ENCODE data around the gene PXN. TPM values are rescaled to one million over a fixed set of nuclear protein-coding genes. Genes with fewer than 3 reads are reported as not detected.

The PXN gene
- total and polyA plus RNA-seq, 2 of the 13 experiments (the other 11 are each of a cell fraction or from before 2014, with no cell fraction given), result 13.6 to 14.2 TPM

DNA sequence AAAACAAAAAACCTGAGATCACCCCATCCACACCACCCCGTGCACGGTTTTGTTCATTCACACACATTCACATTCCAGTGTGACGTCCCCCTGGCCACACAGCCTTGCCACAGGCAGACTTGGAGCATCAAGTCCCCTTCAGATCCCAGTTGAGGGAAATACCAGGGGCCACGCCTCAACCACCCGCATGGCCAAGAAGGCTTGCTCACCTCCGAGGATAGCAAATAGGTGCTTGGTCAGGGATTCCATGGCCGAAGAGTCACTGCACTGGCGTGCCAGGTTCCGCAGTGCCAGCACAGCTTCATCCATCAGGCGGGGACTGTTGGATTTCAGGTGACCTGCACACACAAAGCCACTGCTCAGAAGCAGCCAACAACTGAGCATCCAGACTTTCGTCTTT is 90.0 kb downstream of the PXN start:
- no peak for FAIRE-seq
- TF ChIP-seq ZNF670 (CRISPR knock-in tag; IDR thresholded peaks at IDR 0.05; ENCODE audit: borderline replicate concordance) (no peak), TARDBP (CRISPR knock-in tag; IDR thresholded peaks at IDR 0.05) (no peak), CHD2 (IDR thresholded peaks at IDR 0.05; ENCODE audit: low read depth, low read length) (no peak), THAP7 (CRISPR knock-in tag; IDR thresholded peaks at IDR 0.05) (no peak), ZNF776 (CRISPR knock-in tag; IDR thresholded peaks at IDR 0.05) (no peak), ZBTB20 (CRISPR knock-in tag; IDR thresholded peaks at IDR 0.05; ENCODE audit: borderline replicate concordance, low read depth) (no peak), ZBTB38 (CRISPR knock-in tag; IDR thresholded peaks at IDR 0.05) (no peak), BRD4 (CRISPR knock-in tag; IDR thresholded peaks at IDR 0.05) (no peak), ZNF230 (CRISPR knock-in tag; IDR thresholded peaks at IDR 0.05) (no peak), ZNF564 (CRISPR knock-in tag; IDR thresholded peaks at IDR 0.05) (no peak), MIXL1 (CRISPR knock-in tag; IDR thresholded peaks at IDR 0.05) (no peak), ARHGAP35 (CRISPR knock-in tag; IDR thresholded peaks at IDR 0.05; ENCODE audit: borderline replicate concordance) (no peak), MTA1 (CRISPR knock-in tag; IDR thresholded peaks at IDR 0.05; ENCODE audit: borderline replicate concordance) (no peak), ISX (CRISPR knock-in tag; conservative IDR thresholded peaks at IDR 0.05) (no peak)
- TF ChIP-seq, protein P1, sequence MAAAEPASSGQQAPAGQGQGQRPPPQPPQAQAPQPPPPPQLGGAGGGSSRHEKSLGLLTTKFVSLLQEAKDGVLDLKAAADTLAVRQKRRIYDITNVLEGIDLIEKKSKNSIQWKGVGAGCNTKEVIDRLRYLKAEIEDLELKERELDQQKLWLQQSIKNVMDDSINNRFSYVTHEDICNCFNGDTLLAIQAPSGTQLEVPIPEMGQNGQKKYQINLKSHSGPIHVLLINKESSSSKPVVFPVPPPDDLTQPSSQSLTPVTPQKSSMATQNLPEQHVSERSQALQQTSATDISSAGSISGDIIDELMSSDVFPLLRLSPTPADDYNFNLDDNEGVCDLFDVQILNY (CRISPR knock-in tag; conservative IDR thresholded peaks at IDR 0.05), result no peak
- TF ChIP-seq, protein P2, sequence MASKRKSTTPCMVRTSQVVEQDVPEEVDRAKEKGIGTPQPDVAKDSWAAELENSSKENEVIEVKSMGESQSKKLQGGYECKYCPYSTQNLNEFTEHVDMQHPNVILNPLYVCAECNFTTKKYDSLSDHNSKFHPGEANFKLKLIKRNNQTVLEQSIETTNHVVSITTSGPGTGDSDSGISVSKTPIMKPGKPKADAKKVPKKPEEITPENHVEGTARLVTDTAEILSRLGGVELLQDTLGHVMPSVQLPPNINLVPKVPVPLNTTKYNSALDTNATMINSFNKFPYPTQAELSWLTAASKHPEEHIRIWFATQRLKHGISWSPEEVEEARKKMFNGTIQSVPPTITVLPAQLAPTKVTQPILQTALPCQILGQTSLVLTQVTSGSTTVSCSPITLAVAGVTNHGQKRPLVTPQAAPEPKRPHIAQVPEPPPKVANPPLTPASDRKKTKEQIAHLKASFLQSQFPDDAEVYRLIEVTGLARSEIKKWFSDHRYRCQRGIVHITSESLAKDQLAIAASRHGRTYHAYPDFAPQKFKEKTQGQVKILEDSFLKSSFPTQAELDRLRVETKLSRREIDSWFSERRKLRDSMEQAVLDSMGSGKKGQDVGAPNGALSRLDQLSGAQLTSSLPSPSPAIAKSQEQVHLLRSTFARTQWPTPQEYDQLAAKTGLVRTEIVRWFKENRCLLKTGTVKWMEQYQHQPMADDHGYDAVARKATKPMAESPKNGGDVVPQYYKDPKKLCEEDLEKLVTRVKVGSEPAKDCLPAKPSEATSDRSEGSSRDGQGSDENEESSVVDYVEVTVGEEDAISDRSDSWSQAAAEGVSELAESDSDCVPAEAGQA (IDR thresholded peaks at IDR 0.05; ENCODE audit: low read depth), result no peak
- TF ChIP-seq, protein P2 (CRISPR knock-in tag; IDR thresholded peaks at IDR 0.05; ENCODE audit: borderline replicate concordance), result no peak
- TF ChIP-seq, protein P3, sequence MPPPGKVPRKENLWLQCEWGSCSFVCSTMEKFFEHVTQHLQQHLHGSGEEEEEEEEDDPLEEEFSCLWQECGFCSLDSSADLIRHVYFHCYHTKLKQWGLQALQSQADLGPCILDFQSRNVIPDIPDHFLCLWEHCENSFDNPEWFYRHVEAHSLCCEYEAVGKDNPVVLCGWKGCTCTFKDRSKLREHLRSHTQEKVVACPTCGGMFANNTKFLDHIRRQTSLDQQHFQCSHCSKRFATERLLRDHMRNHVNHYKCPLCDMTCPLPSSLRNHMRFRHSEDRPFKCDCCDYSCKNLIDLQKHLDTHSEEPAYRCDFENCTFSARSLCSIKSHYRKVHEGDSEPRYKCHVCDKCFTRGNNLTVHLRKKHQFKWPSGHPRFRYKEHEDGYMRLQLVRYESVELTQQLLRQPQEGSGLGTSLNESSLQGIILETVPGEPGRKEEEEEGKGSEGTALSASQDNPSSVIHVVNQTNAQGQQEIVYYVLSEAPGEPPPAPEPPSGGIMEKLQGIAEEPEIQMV (CRISPR knock-in tag; IDR thresholded peaks at IDR 0.05; ENCODE audit: low read depth), result no peak

More for the DNA sequence above, 90.0 kb downstream of the PXN start:
- H3K36me3 ChIP-seq (replicated peaks in 1 of 2; ENCODE audit: control insufficient read depth in 1 of 2, insufficient read depth in 2 of 2, low read length in 2 of 2), result peaks cover 45 to 85% of the 10 kb centered on the region in 2 experiments
- no peak overlapping the region for H3K27ac ChIP-seq (ENCODE audit: extremely low read length, insufficient read depth, low read length)
- ChIA-PET CTCF (ENCODE audit: low intra/inter-chr PET ratio, low total read pairs) (no interaction called here), POLR2A (interaction anchor here (1.3 to 3.2 kb wide), 2 partner anchors 26 kb away, joined by 3 to 12 read pairs; partner anchors contain the start of gene RPLP0)
- DNase-seq (ENCODE audit: low spot score) (no peak), ATAC-seq (no peak)
- no peaks in the 10 kb centered on the region for H4K20me1 ChIP-seq (ENCODE audit: insufficient read depth, low read length)
- no TSS peak for BruUV-seq (replicated peaks)
- no peaks in the 10 kb centered on the region for H3K4me1 ChIP-seq (ENCODE audit: insufficient read depth, low read length)
- no peak overlapping the region for H3K4me3 ChIP-seq (replicated peaks in 1 of 3; ENCODE audit: insufficient read depth in 1 of 3, low read depth in 2 of 3, low read length in 3 of 3)
- no peaks in the 10 kb centered on the region for H3K9me3 ChIP-seq (ENCODE audit: low read length)
- in situ Hi-C loops (cut with HindIII; ENCODE audit: extremely low pct_ligation_motif_present, low pct_unique_long_range_greater_than_20kb), result no loop called here
- 98% methylated on average over 9 of the region's 11 CpGs for WGBS (ENCODE audit: low lambda C conversion rate)
- no peak overlapping the region for H3K4me2 ChIP-seq (ENCODE audit: low read depth, low read length)
- no peak overlapping the region for H2AFZ ChIP-seq (ENCODE audit: low read length)
- intact Hi-C loops (cut with micrococcal nuclease; ENCODE audit: unreplicated experiment), result no loop called here
- H3K9ac ChIP-seq (ENCODE audit: insufficient read depth, low read depth, low read length), result no peak overlapping the region
- no peaks in the 10 kb centered on the region for H3K79me2 ChIP-seq (ENCODE audit: insufficient read depth, low read length)
- no peaks in the 10 kb centered on the region for H3K27me3 ChIP-seq (ENCODE audit: control insufficient read depth in 1 of 2, insufficient read depth in 2 of 2, low read length in 2 of 2)

Measured in HepG2 (cell line).